H9 (cell line): ENCODE measurements around the gene SOX12. TPM values are rescaled to one million over a fixed set of nuclear protein-coding genes. Genes with fewer than 3 reads are reported as not detected.

Experiments
- DNase-seq: peaks from one replicate; pipeline ENCODE4 v3.0.0-alpha.2; 2017
- H2AFZ ChIP-seq: one replicate; pipeline ENCODE4 v1.6.1; 2013; ENCODE audit warnings: mild to moderate bottlenecking, low read length, control low read depth, moderate library complexity
- H2AK5ac ChIP-seq: 2 replicates; pipeline ENCODE4 v1.6.1; 2013; ENCODE audit warnings: low read length, control low read depth, mixed read lengths; ENCODE audit not compliant: insufficient read length
- H2BK120ac ChIP-seq: one replicate; pipeline ENCODE4 v1.6.1; 2013; ENCODE audit warnings: low read depth, mild to moderate bottlenecking, low read length, control low read depth, inconsistent platforms; ENCODE audit not compliant: poor library complexity, severe bottlenecking
- H2BK12ac ChIP-seq: 2 replicates; pipeline ENCODE4 v1.6.1; 2013; ENCODE audit warnings: low read length, control low read depth, mixed read lengths, low read depth; ENCODE audit not compliant: insufficient read length
- H2BK15ac ChIP-seq: 2 replicates; pipeline ENCODE4 v1.6.1; 2013; ENCODE audit warnings: low read depth, low read length, control low read depth
- H2BK20ac ChIP-seq: one replicate; pipeline ENCODE4 v1.6.1; 2013; ENCODE audit warnings: low read depth, mild to moderate bottlenecking, low read length, control low read depth, inconsistent platforms; ENCODE audit not compliant: poor library complexity, severe bottlenecking
- H2BK5ac ChIP-seq: 2 replicates; pipeline ENCODE4 v1.6.1; 2013; ENCODE audit warnings: low read length, control low read depth, mixed read lengths; ENCODE audit not compliant: insufficient read length
- H3K14ac ChIP-seq: 2 replicates; pipeline ENCODE4 v1.6.1; 2013; ENCODE audit warnings: low read length, control low read depth; ENCODE audit not compliant: insufficient read depth
- H3K18ac ChIP-seq: 2 replicates; pipeline ENCODE4 v1.6.1; 2013; ENCODE audit warnings: low read depth, mild to moderate bottlenecking, mixed read lengths, low read length, control low read depth; ENCODE audit not compliant: insufficient read length
- H3K23ac ChIP-seq: 2 replicates; pipeline ENCODE4 v1.6.1; 2013; ENCODE audit warnings: low read length, control low read depth, mixed read lengths, low read depth; ENCODE audit not compliant: insufficient read length
- H3K23me2 ChIP-seq: 2 replicates; pipeline ENCODE4 v1.6.1; 2013; ENCODE audit warnings: low read depth, mild to moderate bottlenecking, mixed read lengths, low read length, control low read depth; ENCODE audit not compliant: insufficient read length, poor library complexity, severe bottlenecking
- H3K27ac ChIP-seq: 2 replicates; pipeline ENCODE4 v1.5.1; 2013; ENCODE audit warnings: low read length, control low read depth, mixed read lengths, low read depth; ENCODE audit not compliant: insufficient read length
- H3K27me3 ChIP-seq: 2 replicates; pipeline ENCODE4 v1.6.1; 2013; ENCODE audit warnings: low read length, control low read depth, inconsistent platforms; ENCODE audit not compliant: insufficient read depth
- H3K4ac ChIP-seq: 2 replicates; pipeline ENCODE4 v1.6.1; 2013; ENCODE audit warnings: low read depth, mild to moderate bottlenecking, control low read depth, inconsistent platforms, low read length, moderate library complexity
- H3K4me1 ChIP-seq: 2 replicates; pipeline ENCODE4 v1.6.1; 2013; ENCODE audit warnings: low read length, control low read depth, inconsistent platforms; ENCODE audit not compliant: insufficient read depth
- H3K4me2 ChIP-seq: 2 replicates; pipeline ENCODE4 v1.6.1; 2013; ENCODE audit warnings: low read length, control low read depth, mixed read lengths; ENCODE audit not compliant: insufficient read length, insufficient read depth
- H3K56ac ChIP-seq: 2 replicates; pipeline ENCODE4 v1.6.1; 2013; ENCODE audit warnings: low read depth, mild to moderate bottlenecking, mixed read lengths, low read length, control low read depth; ENCODE audit not compliant: insufficient read length
- H3K79me1 ChIP-seq: 2 replicates; pipeline ENCODE4 v1.6.1; 2013; ENCODE audit warnings: low read depth, mild to moderate bottlenecking, moderate library complexity, low read length, control low read depth, inconsistent platforms; ENCODE audit not compliant: insufficient read depth, poor library complexity, severe bottlenecking
- H3K79me2 ChIP-seq: 2 replicates; pipeline ENCODE4 v1.6.1; 2013; ENCODE audit warnings: low read length, control low read depth, inconsistent platforms; ENCODE audit not compliant: insufficient read depth
- H3K9ac ChIP-seq: 2 replicates; pipeline ENCODE4 v1.6.1; 2013; ENCODE audit warnings: low read length, control low read depth, mixed read lengths; ENCODE audit not compliant: insufficient read length; ENCODE audit errors: extremely low read depth
- H3K9me3 ChIP-seq: one replicate; pipeline ENCODE4 v1.6.1; 2013; ENCODE audit warnings: low read depth, low read length, inconsistent platforms; ENCODE audit not compliant: control insufficient read depth
- H3T11ph ChIP-seq: one replicate; pipeline ENCODE4 v1.6.1; 2013; ENCODE audit warnings: mild to moderate bottlenecking, low read length, control low read depth, inconsistent platforms
- H4K20me1 ChIP-seq: one replicate; pipeline ENCODE4 v1.6.1; 2013; ENCODE audit not compliant: control insufficient read depth, insufficient read length, insufficient read depth
- H4K5ac ChIP-seq: 2 replicates; pipeline ENCODE4 v1.6.1; 2013; ENCODE audit warnings: low read depth, mild to moderate bottlenecking, mixed read lengths, low read length, control low read depth; ENCODE audit not compliant: insufficient read length
- H4K8ac ChIP-seq: replicated peaks from 2 replicates; pipeline ENCODE4 v1.6.1; 2013; ENCODE audit warnings: low read length, control low read depth, mixed read lengths, low read depth; ENCODE audit not compliant: insufficient read length
- H4K91ac ChIP-seq: 2 replicates; pipeline ENCODE4 v1.6.1; 2013; ENCODE audit warnings: low read depth, mild to moderate bottlenecking, moderate library complexity, mixed read lengths, low read length, control low read depth; ENCODE audit not compliant: insufficient read length
- H3K27ac Mint-ChIP-seq, 3 experiments: 2 replicates in 2 of 3; 3 replicates in 1 of 3; pipeline ENCODE4 v1.8.0; 2020 to 2021; ENCODE audit warnings: mixed read lengths in 3 of 3, mild to moderate bottlenecking in 1 of 3, moderate library complexity in 1 of 3
- H3K27me3 Mint-ChIP-seq: 2 replicates; pipeline ENCODE4 v1.8.0; 2021; ENCODE audit warnings: low read depth, mild to moderate bottlenecking, moderate library complexity, mixed read lengths
- H3K36me3 Mint-ChIP-seq, 3 experiments: 2 replicates in 2 of 3; 3 replicates in 1 of 3; pipeline ENCODE4 v1.8.0; 2020 to 2021; ENCODE audit warnings: low read depth in 3 of 3, mixed read lengths in 3 of 3; ENCODE audit not compliant: insufficient read depth in 1 of 3
- H3K4me1 Mint-ChIP-seq, 2 experiments: 2 replicates each; pipeline ENCODE4 v1.8.0; 2020; ENCODE audit warnings: mixed read lengths in 2 of 2
- H3K4me3 Mint-ChIP-seq, 2 experiments: 2 replicates in 1 of 2; 3 replicates in 1 of 2; pipeline ENCODE4 v1.8.0; 2020 to 2021; ENCODE audit warnings: mild to moderate bottlenecking in 2 of 2, mixed read lengths in 2 of 2, moderate library complexity in 1 of 2
- H3K9me3 Mint-ChIP-seq, 2 experiments: 2 replicates in 1 of 2; 3 replicates in 1 of 2; pipeline ENCODE4 v1.8.0; 2020; ENCODE audit warnings: mild to moderate bottlenecking in 2 of 2, mixed read lengths in 2 of 2, moderate library complexity in 1 of 2
- CTCF ChIP-seq: fragments of 200-600 bp; sonication (generic); conservative IDR thresholded peaks from 3 replicates; pipeline ENCODE4 v1.8.0; 2021; ENCODE audit warnings: antibody characterized with exemption, mild to moderate bottlenecking
- WGBS: extraction: QIAGEN DNeasy Blood & Tissue Kit; methylation state at CpG from one replicate; pipeline ENCODE4 v1.1.7; 2013; ENCODE audit warnings: missing lambda C conversion rate, low lambda C conversion rate, mixed read lengths; ENCODE audit not compliant: insufficient read length; ENCODE audit errors: extremely low coverage; 5-methylcytosine and 5-hydroxymethylcytosine counted together
- total RNA-seq: library from RNA; stranded (reverse); gene quantifications from 2 replicates; pipeline ENCODE4 v1.2.1, GENCODE V29; 2021

SOX12 gene
- total RNA-seq, 1 experiment from 2014 or later: 54.4 TPM

GRCh38 chr20:309841-310644 is 15.3 kb upstream of the SOX12 start:
- Histone ChIP-seq H2AFZ (no peak overlapping the region), H2BK120ac (no peak overlapping the region)

More at GRCh38 chr20:309841-310644, 15.3 kb upstream of the SOX12 start:
- no peak overlapping the region; the same call in 1 of the 2 replicates for H3K4ac ChIP-seq
- H2BK20ac ChIP-seq: no peak overlapping the region
- H3K56ac ChIP-seq: peak overlapping the region; percentile 51
- H4K8ac ChIP-seq: no peak overlapping the region
- H3T11ph ChIP-seq: peak overlapping the region; percentile 30
- H3K23ac ChIP-seq: no peak overlapping the region
- no peaks in the 10 kb centered on the region for H3K9me3 Mint-ChIP-seq
- peaks cover 9% of the 10 kb centered on the region for H3K23me2 ChIP-seq
- DNase-seq: peak; percentile 100
- TF ChIP-seq CTCF: no peak
- H3K9ac ChIP-seq: peak overlapping the region; percentile 68
- peaks cover 4% of the 10 kb centered on the region; the same call in 1 of the 2 replicates for H3K27me3 Mint-ChIP-seq
- H4K20me1 ChIP-seq: no peaks in the 10 kb centered on the region
- H3K4me3 Mint-ChIP-seq: peak overlapping the region; percentile 56 to 85
- H3K27ac Mint-ChIP-seq: peak overlapping the region; percentile 68 to 98 (median 94)
- no peaks in the 10 kb centered on the region for H3K79me2 ChIP-seq
- no peaks in the 10 kb centered on the region for H3K79me1 ChIP-seq
- no peaks in the 10 kb centered on the region; the same call in 1 of the 2 replicates for H3K4me1 ChIP-seq
- no peaks in the 10 kb centered on the region for H3K27me3 ChIP-seq
- peaks cover 24 to 28% of the 10 kb centered on the region in 2 experiments for H3K4me1 Mint-ChIP-seq
- peak overlapping the region; percentile 38; the same call in 1 of the 2 replicates for H3K14ac ChIP-seq
- H2BK5ac ChIP-seq: peak overlapping the region; percentile 56
- peak overlapping the region; percentile 88 for H3K27ac ChIP-seq
- no peaks in the 10 kb centered on the region for H3K9me3 ChIP-seq
- H2BK12ac ChIP-seq: no peak overlapping the region
- no peaks in the 10 kb centered on the region; a peak in 1 of 7 replicates for H3K36me3 Mint-ChIP-seq
- H4K91ac ChIP-seq: no peak overlapping the region
- H3K18ac ChIP-seq: peak overlapping the region; percentile 86
- WGBS: no CpG with 5 or more reads among the region's 31 CpGs
- H3K4me2 ChIP-seq: peak overlapping the region; percentile 95
- H4K5ac ChIP-seq: no peak overlapping the region
- H2BK15ac ChIP-seq: no peak overlapping the region
- H2AK5ac ChIP-seq: no peak overlapping the region
